ENCODE data around the gene TOMM34. TPM values are rescaled to one million over a fixed set of nuclear protein-coding genes. Genes with fewer than 3 reads are reported as not detected.

Gene TOMM34
- total RNA-seq, 1 donor from 2014 or later = 39.6 TPM

DNA sequence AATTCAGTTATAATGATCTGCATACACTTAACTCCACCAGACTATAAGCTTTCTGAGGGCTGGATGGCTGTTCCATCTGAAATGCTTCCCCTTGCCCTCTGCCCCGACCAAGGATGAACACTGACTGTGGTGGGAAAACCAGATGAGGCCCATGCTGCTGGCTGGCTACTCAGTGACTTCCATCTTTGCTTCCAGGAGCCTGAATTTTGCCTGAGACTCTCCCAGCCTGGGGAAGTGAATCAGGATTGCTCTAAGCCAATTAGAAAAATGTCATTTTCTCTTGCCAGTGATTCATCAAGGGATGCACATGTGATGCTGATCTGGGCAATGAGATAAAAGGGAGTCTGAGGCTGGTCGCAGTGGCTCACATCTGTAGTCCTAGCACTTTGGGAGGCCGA is 1.7 kb upstream of the TOMM34 start:
- Mint-ChIP-seq H3K9me3 (no peaks in the 10 kb centered on the region), H3K36me3 (ENCODE audit: low read depth) (peaks cover 2% of the 10 kb centered on the region), H3K4me1 (peaks cover 47% of the 10 kb centered on the region), H3K27me3 (ENCODE audit: low read depth) (no peaks in the 10 kb centered on the region), H3K4me3 (peak overlapping the region; percentile 97), H3K27ac (ENCODE audit: unreplicated experiment) (no peak overlapping the region)
- TF ChIP-seq, protein P1, sequence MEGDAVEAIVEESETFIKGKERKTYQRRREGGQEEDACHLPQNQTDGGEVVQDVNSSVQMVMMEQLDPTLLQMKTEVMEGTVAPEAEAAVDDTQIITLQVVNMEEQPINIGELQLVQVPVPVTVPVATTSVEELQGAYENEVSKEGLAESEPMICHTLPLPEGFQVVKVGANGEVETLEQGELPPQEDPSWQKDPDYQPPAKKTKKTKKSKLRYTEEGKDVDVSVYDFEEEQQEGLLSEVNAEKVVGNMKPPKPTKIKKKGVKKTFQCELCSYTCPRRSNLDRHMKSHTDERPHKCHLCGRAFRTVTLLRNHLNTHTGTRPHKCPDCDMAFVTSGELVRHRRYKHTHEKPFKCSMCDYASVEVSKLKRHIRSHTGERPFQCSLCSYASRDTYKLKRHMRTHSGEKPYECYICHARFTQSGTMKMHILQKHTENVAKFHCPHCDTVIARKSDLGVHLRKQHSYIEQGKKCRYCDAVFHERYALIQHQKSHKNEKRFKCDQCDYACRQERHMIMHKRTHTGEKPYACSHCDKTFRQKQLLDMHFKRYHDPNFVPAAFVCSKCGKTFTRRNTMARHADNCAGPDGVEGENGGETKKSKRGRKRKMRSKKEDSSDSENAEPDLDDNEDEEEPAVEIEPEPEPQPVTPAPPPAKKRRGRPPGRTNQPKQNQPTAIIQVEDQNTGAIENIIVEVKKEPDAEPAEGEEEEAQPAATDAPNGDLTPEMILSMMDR (conservative IDR thresholded peaks at IDR 0.05) = no peak
- DNase-seq (ENCODE audit: low read depth, low spot score) = no peak

DNA sequence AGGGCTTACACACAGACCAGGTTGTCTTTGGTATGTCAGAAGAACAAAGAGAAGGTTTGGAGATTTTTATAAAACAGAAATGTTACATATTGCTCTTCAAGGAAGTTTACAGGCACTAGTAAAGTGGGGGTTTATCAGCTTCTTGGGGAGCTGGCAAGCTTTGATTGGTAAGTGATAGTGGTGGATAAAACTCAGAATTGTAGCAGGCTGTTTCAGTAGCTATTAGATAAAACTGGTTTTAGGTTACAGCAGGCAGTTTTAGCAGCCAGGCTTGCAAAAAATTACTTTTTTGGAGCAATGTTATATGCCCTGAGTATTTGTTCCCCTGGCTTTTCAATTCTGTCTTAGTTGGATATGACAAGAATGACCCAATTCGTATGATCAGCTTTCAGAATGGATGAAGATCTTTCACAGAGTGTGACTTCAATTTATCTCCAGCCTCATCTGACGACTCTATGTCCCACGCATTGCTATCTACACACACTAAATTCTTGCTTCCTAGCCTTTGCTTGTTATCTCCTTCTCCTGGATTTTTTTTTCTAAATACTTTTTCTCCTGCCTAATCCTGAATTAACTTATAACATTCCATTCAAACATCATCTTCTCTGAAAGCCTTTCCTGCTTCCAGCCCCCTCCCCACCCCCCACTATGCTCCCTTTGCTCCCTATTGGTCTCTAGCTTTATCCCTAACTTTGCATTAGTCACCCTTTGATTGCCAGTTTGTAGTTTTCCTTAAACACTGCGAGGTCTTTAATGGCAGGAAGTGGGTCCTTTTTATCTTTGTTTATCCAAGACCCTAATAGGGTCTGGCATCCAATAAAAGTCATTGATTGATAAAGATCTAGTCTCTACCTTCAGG is 1.0 kb upstream of the TOMM34 start:
- no peaks in the 10 kb centered on the region for H3K27me3 Mint-ChIP-seq (ENCODE audit: low read depth)
- H3K4me3 Mint-ChIP-seq = peak overlapping the region; percentile 97
- no peak for DNase-seq (ENCODE audit: low read depth, low spot score)
- peaks cover 41% of the 10 kb centered on the region for H3K4me1 Mint-ChIP-seq
- TF ChIP-seq, protein P1 (conservative IDR thresholded peaks at IDR 0.05) = no peak
- H3K27ac Mint-ChIP-seq (ENCODE audit: unreplicated experiment) = no peak overlapping the region
- H3K9me3 Mint-ChIP-seq = no peaks in the 10 kb centered on the region
- peaks cover 2% of the 10 kb centered on the region for H3K36me3 Mint-ChIP-seq (ENCODE audit: low read depth)

DNA sequence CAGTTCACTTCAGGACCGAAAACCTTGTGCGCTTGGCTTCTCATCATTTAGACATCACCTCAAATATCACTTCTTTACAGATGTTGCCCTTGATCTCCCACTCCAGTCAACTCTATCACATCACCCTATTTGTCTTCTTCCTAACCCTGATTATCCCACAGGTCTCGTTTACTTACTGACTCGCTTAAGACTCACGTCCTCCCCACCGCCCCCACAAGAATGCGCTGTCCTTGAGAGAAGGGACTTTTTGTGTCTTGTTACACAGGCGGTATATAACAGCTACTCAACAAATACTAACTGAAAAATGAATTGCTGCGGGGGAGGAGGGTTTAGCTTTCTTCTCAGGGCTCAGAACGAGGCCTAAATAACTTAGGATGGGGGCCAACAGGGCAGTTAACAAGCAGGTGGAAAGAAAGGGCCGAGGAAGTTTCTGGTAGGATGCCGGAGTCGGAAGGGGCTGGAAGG is 527 bp downstream of the TOMM34 start:
- TF ChIP-seq, protein P1 (conservative IDR thresholded peaks at IDR 0.05) = no peak
- Mint-ChIP-seq H3K27ac (ENCODE audit: unreplicated experiment) (peak overlapping the region; percentile 93), H3K36me3 (ENCODE audit: low read depth) (peaks cover 6% of the 10 kb centered on the region), H3K27me3 (ENCODE audit: low read depth) (no peaks in the 10 kb centered on the region), H3K4me3 (peak overlapping the region; percentile 97), H3K9me3 (no peaks in the 10 kb centered on the region), H3K4me1 (peaks cover 35% of the 10 kb centered on the region)
- DNase-seq (ENCODE audit: low read depth, low spot score) = no peak

DNA sequence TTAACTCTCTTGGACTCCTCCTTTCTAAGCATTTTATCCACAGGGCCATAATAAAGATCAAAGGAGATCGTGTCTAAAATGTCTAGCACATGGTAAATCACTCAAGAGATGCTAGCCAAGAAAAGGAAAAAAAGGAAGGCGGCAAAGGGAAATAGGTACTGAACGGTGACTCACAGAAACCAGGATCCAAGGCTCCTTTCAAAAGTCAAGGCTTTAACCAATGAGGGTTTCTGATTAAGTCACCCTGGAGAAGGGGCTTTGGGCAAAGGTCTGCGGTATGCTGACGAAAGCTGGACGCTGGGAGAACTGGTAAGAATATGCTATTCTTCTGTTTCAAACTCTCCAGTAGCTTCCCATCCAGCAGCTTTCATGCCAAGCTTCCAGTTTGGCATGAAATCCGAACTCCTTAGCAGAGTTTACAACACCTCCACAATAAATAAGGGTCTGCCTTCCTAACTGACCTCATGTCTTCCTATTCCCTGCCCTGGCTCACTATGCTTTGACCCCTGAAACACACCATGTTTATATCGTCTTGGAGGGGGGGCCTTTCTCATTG is 1.0 kb downstream of the TOMM34 start:
- DNase-seq (ENCODE audit: low read depth, low spot score) = no peak
- TF ChIP-seq, protein P1 (conservative IDR thresholded peaks at IDR 0.05) = no peak
- H3K9me3 Mint-ChIP-seq = no peaks in the 10 kb centered on the region
- peaks cover 35% of the 10 kb centered on the region for H3K4me1 Mint-ChIP-seq
- H3K27me3 Mint-ChIP-seq (ENCODE audit: low read depth) = no peaks in the 10 kb centered on the region
- H3K27ac Mint-ChIP-seq (ENCODE audit: unreplicated experiment) = peak overlapping the region; percentile 4
- H3K36me3 Mint-ChIP-seq (ENCODE audit: low read depth) = peaks cover 7% of the 10 kb centered on the region
- peak overlapping the region; percentile 97 for H3K4me3 Mint-ChIP-seq

DNA sequence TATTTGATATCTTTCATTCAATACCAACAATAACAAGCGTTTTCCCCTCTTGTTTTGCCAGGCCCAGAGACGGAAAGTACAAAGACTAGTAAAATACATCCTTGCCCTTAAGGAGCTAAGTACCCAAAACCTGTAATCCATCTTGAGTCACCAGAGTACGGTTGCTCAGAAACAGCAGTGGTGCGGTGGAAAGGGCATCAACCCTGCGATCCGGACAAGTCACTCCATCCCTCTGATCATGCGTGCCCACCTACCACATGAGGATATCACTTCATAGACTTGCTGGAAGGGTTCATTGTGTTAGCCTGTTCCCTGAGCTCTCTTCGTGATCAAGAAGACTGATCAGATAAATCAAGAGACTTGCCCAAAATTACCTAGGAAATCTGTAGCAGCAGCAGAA is 1.9 kb downstream of the TOMM34 start:
- no peaks in the 10 kb centered on the region for H3K9me3 Mint-ChIP-seq
- H3K27ac Mint-ChIP-seq (ENCODE audit: unreplicated experiment) = no peak overlapping the region
- peak overlapping the region; percentile 97 for H3K4me3 Mint-ChIP-seq
- H3K4me1 Mint-ChIP-seq = peaks cover 35% of the 10 kb centered on the region
- TF ChIP-seq, protein P1 (conservative IDR thresholded peaks at IDR 0.05) = no peak
- peaks cover 13% of the 10 kb centered on the region for H3K36me3 Mint-ChIP-seq (ENCODE audit: low read depth)
- no peak for DNase-seq (ENCODE audit: low read depth, low spot score)
- H3K27me3 Mint-ChIP-seq (ENCODE audit: low read depth) = no peaks in the 10 kb centered on the region
